ENCODE data around the gene DIP2A.

Gene DIP2A

DNA sequence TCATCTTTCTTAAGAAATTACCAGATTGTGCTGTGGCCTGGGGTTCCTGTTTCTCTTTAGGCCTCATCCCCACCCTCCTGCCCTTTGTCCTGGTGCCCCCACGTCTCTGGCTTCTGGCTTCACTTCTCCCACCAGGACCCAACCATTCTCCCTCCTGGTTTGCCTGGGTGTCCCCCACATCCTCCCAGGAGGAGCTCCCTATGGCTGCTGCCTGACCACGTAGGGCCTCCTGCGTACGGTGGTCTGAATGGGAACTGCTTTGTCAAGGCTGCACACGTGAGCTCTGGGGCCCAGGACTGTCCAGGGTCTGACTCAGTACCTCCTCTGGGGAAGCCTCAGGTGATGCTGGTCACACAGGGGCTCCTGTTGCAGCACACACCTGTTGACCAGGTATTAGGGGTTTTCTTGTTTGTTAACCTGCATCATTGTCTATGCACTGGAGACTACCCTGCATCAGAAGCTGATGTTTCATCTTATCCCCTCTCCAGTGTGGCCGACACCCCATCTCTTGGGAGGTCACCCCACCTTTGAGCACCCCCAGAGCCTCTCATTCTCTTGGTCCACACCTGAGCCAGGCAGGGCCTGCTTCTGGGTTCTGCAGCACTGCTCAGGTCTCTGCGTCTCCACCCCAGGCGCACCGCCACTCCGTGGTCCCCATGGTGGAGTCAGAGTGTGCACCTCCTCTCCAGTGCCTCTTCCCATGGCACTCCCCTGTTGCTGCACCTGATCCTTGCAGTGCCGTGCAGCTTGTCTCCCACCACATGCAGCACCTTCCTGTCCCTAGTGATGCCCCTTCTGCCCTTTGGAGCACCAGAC lies 80.4 kb downstream of the DIP2A start:
- TF ChIP-seq, protein P1, sequence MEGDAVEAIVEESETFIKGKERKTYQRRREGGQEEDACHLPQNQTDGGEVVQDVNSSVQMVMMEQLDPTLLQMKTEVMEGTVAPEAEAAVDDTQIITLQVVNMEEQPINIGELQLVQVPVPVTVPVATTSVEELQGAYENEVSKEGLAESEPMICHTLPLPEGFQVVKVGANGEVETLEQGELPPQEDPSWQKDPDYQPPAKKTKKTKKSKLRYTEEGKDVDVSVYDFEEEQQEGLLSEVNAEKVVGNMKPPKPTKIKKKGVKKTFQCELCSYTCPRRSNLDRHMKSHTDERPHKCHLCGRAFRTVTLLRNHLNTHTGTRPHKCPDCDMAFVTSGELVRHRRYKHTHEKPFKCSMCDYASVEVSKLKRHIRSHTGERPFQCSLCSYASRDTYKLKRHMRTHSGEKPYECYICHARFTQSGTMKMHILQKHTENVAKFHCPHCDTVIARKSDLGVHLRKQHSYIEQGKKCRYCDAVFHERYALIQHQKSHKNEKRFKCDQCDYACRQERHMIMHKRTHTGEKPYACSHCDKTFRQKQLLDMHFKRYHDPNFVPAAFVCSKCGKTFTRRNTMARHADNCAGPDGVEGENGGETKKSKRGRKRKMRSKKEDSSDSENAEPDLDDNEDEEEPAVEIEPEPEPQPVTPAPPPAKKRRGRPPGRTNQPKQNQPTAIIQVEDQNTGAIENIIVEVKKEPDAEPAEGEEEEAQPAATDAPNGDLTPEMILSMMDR (conservative IDR thresholded peaks at IDR 0.05) = no peak
- no peak for TF ChIP-seq ZFX (IDR thresholded peaks at IDR 0.05)

DNA sequence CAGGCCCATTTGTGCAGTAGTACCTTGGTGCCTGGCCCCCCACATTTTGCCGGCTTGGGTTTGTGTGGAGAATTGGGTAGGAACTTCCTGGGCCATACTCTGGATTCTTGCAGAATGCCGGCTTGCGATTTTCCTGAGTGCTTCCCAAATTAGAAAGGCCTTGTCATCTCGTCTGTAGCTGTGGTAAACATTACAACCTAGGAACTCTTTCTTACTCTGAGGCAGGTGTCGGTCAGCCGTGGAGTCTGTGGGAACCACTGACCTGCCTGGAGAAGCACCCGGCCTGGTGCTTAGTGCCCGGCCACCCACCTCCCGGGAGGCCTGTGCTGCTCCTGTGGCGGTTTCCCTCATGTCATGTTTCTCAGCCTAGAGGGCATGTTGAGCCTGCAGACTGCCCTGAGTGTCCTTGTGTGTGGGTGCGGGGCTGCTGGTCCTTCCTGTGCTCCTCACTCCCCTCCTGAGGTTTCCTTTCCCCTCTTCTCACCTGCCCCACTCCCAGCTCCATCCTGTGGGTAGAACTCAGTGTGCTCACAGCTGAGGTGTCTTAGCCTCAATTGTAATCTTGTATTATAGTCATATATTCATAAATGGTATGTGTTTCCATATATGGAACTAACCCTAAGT lies 81.5 kb downstream of the DIP2A start:
- H3K27ac ChIP-seq = no peak overlapping the region
- no peak for TF ChIP-seq ZFX (IDR thresholded peaks at IDR 0.05)

More for the DNA sequence above, 80.4 kb downstream of the DIP2A start:
- H3K27ac ChIP-seq = no peak overlapping the region

DNA sequence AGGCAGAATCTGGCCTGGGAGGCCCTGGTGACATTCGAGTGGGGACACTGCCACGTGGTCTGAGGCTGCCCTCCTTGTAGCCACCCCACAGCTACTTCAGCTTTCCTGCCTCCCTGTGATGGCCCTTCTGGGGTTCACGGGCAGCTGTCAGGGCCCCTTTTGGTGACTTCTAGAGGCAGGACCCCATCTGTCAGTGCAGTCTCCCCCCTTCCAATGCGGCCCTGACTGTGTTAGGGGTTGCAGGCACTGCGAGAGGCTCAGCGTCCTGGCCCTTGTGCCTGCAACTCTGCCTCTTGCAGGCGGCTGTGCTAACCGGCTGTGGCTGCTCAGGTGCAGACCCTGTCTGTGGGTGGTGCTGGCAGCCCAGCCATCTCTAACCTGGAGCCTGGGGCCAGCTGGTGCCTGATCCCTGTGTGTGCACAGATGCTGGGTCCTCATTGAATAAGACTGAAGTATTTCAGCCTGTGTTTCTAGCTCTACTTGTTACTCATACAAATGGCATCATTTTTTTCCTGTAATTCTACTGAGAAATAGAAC lies 84.0 kb downstream of the DIP2A start:
- TF ChIP-seq ZFX (IDR thresholded peaks at IDR 0.05) = no peak
- TF ChIP-seq, protein P1 (conservative IDR thresholded peaks at IDR 0.05) = no peak
- no peak overlapping the region for H3K27ac ChIP-seq

DNA sequence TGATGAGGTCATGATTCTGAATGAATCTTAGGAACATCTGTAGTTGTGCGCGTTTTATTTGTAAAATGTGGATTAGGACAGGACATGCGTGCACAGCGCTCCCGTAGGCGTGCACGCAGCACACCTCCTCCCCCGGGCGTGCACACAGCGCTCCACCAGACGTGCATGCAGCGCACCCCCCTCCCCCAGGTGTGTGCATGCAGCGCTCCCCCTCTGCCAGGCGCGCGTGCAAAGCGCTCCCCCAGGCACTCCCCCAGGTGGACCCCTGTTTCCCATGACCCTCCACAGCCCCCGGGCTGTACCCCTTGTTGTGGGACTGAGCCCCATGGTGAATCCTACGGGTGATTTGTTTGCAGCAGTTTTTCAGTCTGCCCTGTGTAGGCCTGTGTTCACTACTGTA lies 84.6 kb downstream of the DIP2A start:
- H3K27ac ChIP-seq = no peak overlapping the region
- no peak for TF ChIP-seq ZFX (IDR thresholded peaks at IDR 0.05)
- TF ChIP-seq, protein P1 (conservative IDR thresholded peaks at IDR 0.05) = no peak

DNA sequence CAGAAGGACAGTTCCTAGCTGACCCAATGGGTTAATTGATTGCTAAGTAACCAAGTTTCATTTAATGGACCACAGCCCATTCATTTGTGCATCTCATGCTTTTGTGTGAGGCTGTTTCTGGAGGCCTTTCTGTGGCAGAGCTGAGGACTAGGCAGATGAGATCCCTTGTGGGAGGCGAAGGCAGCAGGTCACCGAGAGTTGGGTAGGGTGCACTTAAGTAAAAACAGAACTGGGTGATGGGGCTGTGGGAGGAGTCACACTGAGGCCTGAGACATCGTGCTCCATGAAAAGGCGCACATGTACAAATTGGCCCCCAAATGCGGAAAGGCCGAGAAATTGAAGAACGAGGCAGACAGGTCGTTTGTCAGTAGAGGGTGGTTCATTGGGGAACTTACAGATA lies 85.3 kb downstream of the DIP2A start:
- TF ChIP-seq ZFX (IDR thresholded peaks at IDR 0.05) = no peak
- H3K27ac ChIP-seq = no peak overlapping the region

DNA sequence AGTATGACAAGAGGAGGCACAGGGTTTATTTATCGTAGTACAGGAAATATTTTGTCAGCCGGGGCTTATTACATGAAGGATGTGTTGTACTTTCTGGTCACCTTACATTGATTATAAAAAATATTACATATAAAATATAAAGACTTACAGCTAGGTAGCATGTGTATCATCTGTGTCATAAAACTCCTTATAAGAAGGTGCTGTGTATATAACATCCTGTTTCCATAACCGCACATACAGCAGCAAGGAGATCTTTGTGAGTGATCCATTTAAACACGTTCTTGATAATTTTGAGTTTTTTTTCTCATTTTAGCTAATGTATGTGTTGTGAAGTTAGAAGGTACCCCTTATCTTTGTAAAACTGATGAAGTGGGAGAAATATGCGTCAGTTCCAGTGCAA lies 86.1 kb downstream of the DIP2A start:
- no peak for TF ChIP-seq ZFX (IDR thresholded peaks at IDR 0.05)
- TF ChIP-seq, protein P1 (conservative IDR thresholded peaks at IDR 0.05) = no peak
- no peak overlapping the region for H3K27ac ChIP-seq

DNA sequence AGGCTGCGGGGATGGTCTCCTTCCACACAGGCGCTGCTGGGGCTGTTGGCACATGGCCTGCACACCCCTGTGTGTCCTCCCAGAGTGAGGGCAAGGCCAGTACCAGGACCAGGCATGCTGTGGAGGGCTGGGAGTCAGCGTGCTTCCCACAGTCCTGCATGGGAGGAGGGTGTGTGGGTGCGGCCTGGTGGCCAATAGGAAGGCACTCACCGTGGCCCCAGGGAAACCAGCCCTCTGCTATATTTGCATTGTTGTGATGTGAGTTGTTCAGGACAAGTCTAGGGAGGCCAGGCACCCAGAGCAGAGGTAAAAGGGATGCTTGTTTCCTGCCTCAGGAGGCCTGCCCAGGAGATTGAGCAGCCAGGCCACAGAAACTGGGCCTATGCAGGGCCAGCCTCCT lies 86.7 kb downstream of the DIP2A start:
- no peak overlapping the region for H3K27ac ChIP-seq

DNA sequence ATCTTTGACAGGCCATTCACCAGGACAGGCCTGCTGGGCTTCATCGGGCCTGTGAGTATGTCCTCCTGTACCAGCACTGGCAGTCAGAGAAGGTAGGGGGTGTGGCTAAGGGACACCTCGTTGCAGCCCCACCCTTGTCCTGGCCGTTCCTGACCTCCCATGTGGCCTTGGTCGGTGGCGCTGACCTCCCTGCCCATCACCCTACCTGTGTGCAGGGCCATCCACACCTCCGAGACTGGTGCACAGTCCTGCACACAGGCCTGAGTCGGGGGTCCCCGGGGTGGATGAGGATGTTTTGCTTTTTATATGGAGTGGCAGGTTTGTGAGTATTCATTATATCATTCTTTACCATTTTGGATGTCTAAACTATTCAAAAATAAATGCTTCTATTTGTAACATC lies 87.2 kb downstream of the DIP2A start:
- no peak overlapping the region for H3K27ac ChIP-seq
- TF ChIP-seq, protein P1 (conservative IDR thresholded peaks at IDR 0.05) = no peak

More for the DNA sequence above, 86.7 kb downstream of the DIP2A start:
- TF ChIP-seq, protein P1 (conservative IDR thresholded peaks at IDR 0.05) = no peak
- TF ChIP-seq ZFX (IDR thresholded peaks at IDR 0.05) = no peak

All from C4-2B (cell line).